GM21515 (cell line): Measurements from ENCODE around the gene VIPR2.
"Not testable (repeated sequence)": the region's sequence is repeated elsewhere in the genome, so short reads cannot be mapped to it uniquely, and the experiment has no call there.

Source experiments
- ATAC-seq: cut with Tn5 transposase; IDR thresholded peaks from one replicate; pipeline ENCODE4 v1.9.1; 2021; ENCODE audit not compliant: unreplicated experiment

The VIPR2 gene

GRCh38 chr7:159094023-159094740 lies 50.5 kb downstream of the VIPR2 start:
- no peak for ATAC-seq

DNA sequence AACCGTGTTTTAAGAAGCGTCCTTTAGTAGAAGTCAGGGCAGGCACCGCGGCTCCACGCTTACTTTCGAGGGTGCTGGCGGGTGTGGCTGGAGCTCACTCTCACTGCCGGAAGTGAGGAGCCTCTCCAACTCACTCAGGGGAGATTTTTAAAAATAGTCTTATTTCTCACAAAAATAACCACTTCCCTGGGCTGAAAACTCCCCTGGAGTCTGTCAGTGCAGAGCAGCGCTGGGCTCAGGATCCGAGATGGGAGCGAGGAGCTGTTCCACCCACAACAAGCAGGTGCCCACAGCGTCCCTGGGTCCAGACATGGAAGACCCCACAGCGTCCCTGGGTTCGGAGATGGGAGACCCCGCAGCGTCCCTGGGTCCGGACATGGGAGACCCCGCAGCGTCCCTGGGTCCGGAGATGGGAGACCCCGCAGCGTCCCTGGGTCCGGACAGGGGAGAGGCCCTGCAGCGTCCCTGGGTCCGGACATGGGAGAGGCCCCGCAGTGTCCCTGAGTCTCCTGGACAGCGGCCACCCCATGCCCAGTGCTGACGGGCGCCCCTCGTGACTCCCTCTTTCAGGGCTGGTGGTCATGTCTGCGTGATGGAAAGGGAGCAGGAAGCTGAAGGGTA lies 51.2 kb downstream of the VIPR2 start:
- no peak for ATAC-seq

DNA sequence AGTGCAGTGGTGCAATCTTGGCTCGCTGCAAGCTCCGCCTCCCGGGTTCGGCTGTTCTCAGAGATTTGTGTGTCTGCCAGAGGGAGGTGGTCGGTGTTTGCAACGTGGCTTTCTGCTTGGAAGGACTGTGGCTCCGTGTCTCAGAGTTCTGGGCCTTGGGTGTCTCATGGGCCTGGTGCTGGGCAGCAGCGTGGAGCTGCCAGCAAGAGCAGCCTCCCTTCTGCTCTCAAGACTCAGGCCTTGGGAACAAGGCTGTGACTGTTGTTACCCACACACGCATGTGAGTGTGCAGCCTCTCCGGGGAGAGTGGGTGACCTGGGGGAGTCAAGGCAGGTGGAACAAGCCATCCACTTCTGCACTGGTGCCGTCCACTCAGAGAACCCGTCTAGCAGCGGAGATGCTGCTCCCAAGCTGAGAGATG lies 52.0 kb downstream of the VIPR2 start:
- no peak for ATAC-seq

DNA sequence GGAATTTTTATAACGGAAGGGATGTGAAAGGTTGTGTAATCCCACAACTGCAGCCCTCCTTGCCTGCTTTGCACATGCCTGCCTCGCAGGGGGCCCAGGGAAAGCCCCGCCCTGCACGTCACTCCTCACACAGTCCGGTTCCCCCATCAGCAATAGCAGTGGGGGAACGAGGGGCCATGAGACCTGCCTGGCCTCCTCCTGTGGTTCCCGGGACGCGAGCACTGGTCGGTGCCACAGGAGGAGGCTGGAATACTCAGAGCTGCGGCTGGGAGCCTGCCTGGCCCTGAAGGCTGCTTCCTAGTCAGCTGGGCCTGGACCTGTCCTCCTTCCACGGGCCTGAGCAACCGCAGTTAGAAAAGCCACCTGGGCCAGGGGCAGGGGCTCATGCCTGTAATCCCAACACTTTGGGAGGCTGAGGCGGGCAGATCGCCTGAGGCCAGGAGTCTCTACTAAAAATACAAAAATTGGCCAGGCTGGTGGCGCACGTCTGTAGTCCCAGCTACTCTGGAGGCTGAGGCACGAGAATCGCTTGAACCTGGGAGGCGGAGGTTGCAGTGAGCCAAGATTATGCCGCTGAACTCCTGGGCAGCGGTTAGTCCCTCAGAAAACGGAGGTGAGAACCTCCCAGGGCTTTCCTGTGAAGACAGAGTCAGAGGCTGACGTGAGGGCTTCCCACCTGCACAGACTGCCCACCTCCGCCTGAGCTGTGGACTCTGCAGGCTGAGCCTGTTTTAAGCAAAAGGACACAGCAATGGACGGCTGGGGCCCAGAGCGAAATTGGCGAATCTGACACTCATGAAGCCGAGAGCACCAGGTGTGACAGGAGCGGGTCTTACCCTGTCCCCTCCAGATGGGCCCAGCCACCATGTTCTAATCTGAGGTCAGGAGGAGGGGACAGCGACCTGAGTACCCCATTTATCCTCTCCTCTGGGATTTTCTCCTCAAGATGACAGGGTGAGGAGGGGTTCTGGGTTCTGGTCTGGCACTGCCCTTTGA lies 52.9 kb downstream of the VIPR2 start:
- ATAC-seq, result no peak

DNA sequence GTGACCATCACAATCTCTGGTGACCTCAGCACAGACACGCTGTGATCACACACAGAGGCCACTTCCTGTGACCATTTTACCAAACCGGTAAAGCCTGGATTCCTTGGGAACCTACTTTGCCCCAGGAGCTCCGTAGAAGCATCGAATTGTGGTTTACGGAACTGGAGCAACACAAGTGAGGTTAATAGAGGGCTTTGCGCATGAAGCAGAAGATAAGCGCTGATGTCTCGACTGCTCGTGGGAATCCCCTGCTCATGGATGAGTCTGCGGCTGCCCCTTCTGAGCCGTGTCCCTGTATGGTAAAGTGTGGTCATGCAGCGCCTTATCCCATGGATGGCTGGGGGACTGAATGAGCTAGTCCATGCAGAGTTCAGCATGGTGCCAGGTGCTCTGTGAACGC lies 53.6 kb downstream of the VIPR2 start:
- no peak for ATAC-seq

DNA sequence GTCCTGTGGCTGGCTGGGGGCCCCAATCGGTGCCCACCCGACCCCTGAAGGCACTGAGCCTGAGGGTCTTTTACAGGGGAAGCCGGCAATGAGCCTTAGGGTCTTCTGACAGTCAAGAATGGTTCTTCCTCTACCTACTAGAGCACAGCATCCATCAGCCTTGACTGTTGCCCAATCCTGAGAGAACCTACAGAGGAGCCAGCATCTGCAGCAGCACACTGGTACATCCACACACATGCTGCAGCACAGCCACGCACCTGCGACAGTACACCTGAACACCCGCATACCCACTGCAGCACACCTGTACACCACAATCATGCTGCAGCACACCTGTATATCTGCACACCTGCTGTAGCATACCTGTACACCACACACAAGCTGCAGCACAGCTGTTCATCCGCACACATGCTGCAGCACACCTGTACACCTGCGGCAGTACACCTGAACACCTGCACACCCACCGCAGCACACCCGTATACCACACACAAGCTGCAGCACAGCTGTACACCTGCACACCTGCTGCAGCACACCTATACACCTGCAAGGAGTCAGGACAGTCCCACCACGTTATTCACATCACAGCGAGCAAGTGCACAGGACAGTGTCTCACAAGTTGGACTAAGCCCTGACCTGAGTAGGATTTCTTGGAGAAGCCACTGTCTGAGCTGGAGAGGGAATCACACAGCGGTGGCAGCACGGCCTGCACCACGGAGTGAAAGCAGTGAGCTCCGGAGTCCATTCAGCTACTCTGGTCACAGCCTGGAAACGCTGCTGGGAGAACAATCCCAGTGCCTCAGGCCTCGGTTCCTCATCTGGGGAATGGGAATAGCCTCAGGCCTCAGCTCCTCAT lies 56.4 kb downstream of the VIPR2 start:
- no peak for ATAC-seq

GRCh38 chr7:159086301-159086925 lies 58.3 kb downstream of the VIPR2 start:
- ATAC-seq, result no peak

- ATAC-seq, result no peak
Observed at GRCh38 chr7:159084069-159084801, 60.4 kb downstream of the VIPR2 start.

GRCh38 chr7:159083698-159084068 lies 61.0 kb downstream of the VIPR2 start:
- no peak for ATAC-seq

DNA sequence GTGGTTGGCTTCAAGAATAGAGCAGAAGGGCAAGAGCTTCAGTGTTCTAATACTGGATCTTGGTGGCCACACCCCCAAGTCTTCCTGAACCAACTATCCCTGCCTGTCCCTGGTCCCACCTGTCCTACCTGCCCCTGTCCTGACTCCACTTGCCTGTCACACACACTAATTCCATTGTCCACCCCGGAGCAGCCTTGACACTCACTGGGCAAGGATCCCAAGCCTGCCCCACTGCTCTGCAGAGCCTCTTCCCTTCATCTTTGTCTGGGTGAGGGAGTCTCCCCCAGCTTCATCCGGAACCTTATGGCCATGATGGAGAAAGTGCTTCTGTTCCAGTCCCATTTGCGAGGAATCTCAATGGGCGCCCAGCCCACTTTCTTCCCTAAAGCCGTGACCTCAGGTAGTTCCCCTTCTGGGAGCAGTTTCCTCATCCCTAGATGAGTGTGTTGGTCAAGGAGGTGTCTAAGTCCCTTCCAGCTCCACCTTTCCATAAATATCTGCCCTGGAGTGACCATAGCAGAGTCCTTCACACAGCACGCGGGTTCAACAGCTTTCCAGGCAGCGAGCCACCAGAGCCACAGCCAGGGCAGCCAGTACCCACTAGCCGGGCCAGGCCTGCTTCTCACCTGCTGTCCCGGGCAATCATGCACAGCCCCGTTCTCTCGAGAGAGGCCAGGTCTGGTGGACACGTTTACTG lies 61.5 kb downstream of the VIPR2 start:
- ATAC-seq, result no peak

DNA sequence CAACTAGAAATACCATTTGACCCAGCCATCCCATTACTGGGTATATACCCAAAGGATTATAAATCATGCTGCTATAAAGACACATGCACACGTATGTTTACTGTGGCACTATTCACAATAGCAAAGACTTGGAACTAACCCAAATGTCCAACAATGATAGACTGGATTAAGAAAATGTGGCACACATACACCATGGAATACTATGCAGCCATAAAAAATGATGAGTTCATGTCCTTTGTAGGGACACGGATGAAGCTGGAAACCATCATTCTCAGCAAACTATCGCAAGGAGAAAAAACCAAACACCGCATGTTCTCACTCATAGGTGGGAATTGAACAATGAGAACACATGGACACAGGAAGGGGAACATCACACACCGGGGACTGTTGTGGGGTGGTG lies 62.6 kb downstream of the VIPR2 start:
- not testable (repeated sequence) for ATAC-seq

DNA sequence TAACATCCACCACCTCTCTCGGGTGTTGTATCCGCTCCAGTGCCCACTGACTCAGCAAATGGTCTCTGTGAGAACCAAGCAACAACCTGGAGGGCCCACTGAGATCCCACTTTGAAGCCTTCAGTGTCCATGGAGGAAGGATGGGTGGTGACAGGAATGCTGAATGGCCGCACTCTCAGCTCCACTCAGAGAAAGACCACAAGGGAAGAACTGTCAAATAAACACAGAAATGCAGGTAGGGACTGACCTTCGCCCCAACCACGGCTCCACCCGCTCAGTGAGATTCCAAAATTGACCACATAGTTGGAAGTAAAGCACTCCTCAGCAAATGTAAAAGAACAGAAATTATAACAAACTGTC lies 65.8 kb downstream of the VIPR2 start:
- ATAC-seq, result no peak

DNA sequence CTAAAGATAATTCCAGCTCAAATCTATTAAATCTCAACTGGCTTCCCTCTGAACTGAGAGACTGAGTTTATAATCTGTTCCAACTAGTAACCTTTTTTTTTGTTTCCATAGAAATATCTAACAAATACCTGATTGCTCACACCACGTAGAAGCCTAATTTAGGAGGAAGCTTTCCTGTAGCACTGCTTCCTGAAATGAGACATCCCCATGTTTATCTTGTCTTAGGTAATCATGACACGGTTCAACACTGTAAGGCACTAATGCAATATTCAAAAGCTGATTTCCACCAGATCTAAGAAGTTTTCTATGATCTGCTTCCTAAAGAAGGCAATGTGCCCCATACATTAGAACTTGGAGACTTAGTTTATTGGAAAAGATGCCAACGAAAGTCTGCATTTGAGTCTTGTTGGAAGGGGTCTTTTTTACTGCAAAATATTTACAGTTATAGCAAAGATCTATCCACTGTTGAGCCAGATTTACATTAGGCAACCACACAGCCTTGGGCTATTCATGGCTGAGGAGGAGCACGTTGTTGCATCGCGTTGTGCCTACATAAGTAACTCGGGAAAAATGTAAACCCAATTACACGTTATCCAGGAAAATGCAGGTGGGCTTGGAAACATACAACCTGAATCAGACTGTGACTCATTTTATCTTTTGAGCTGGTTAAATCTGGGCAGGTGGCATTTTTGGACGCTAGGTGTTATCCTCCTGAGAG lies 66.3 kb downstream of the VIPR2 start:
- no peak for ATAC-seq

DNA sequence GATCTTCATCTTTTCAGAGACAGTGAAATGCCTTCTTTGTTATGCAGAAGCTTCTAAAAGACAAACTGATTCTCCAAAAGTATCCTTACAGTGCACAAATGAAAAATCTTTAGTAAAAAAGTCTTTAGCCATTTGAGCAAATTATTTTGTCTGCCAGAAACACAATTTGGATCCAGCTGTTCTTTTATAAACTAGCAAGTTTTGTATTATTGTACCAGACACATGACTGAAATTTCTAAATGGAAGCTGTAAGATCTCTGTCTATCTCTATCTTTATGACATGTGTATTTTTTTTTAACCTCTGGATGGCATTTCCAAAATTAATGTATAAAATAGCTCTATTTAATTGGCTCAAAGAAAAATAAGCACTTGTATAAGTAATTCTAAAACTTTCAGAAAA lies 68.3 kb downstream of the VIPR2 start:
- ATAC-seq, result no peak

DNA sequence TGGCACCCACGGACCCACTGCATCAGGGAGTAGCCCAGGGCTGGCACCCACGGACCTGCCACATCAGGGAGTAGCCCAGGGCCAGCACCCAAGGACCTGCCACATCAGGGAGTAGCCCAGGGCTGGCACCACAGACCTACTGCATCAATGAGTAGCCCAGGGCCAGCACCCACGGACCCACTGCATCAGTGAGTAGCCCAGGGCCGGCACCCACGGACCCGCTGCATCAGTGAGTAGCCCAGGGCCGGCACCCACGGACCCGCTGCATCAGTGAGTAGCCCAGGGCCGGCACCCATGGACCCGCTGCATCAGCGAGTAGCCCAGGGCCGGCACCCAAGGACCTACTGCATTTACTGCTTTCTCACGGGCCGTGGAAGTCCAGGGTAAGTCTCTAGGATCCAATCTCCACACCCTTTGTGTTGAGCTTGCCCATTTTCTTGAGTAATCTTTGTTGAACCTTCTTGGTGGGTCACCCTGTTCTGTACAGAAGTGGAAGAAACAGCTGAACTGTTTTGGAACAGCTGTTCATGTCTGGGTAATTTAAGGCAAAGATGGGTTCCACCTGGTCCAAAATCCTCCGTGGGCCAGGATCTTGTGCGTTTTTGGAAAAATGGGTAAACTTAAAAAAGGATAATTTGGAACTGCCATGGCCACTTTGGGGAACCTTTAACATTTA lies 69.0 kb downstream of the VIPR2 start:
- ATAC-seq, result no peak

GRCh38 chr7:159071260-159071659 lies 73.4 kb downstream of the VIPR2 start:
- ATAC-seq, result no peak

- no peak for ATAC-seq
Observed at GRCh38 chr7:159070431-159071148, 74.1 kb downstream of the VIPR2 start.
